PC-9 (cell line): Measurements from ENCODE around the gene QTRT2. TPM values are rescaled to one million over a fixed set of nuclear protein-coding genes. Genes with fewer than 3 reads are reported as not detected.

Source experiments
- BruUV-seq: library from RNA; stranded (reverse); fragments of 400-500 nt; replicated peaks from 2 replicates; lab custom pipeline; 2021; lab: Mats Ljungman, UMichigan
- CTCF ChIA-PET: fragments of 300-600 bp; sonication (Branson Sonifier 250); formaldehyde crosslinking; loops from one replicate; lab custom pipeline; 2022; ENCODE audit warnings: antibody characterized with exemption; lab: Charles Lee
- POLR2A ChIA-PET: fragments of 300-600 bp; sonication (Branson Sonifier 250); formaldehyde crosslinking; loops from one replicate; lab custom pipeline; 2022; ENCODE audit warnings: antibody characterized with exemption; ENCODE audit not compliant: unreplicated experiment; lab: Charles Lee
- DNase-seq, 2 experiments: peaks; one replicate each; pipeline versions ENCODE4 v3.0.0 to v3.0.0-alpha.2; 2015 to 2022; ENCODE audit warnings: mixed read lengths in 1 of 2
- H2AFZ ChIP-seq: fragments of 200-600 bp; sonication (generic); 2 replicates; pipeline ENCODE4 v1.8.1; 2017; ENCODE audit warnings: antibody characterized with exemption
- H3F3A ChIP-seq: fragments of 200-600 bp; sonication (generic); 2 replicates; pipeline ENCODE4 v1.8.1; 2017; ENCODE audit warnings: antibody characterized with exemption, mild to moderate bottlenecking, low read depth; ENCODE audit not compliant: insufficient read depth
- H3K27ac ChIP-seq: fragments of 200-600 bp; sonication (generic); 2 replicates; pipeline ENCODE4 v1.6.1; 2016; ENCODE audit warnings: mixed run types
- H3K27me3 ChIP-seq: fragments of 200-600 bp; sonication (generic); 2 replicates; pipeline ENCODE4 v1.6.1; 2016; ENCODE audit warnings: low read depth, mixed run types; ENCODE audit not compliant: insufficient read depth
- H3K36me3 ChIP-seq: fragments of 200-600 bp; sonication (generic); 2 replicates; pipeline ENCODE4 v1.6.1; 2016; ENCODE audit warnings: low read depth, mixed run types
- H3K4me1 ChIP-seq: fragments of 200-600 bp; sonication (generic); replicated peaks from 2 replicates; pipeline ENCODE4 v1.6.1; 2016; ENCODE audit warnings: mixed run types; ENCODE audit not compliant: insufficient read depth
- H3K4me2 ChIP-seq: fragments of 200-600 bp; sonication (generic); 2 replicates; pipeline ENCODE4 v1.6.1; 2017; ENCODE audit warnings: mixed run types
- H3K4me3 ChIP-seq: fragments of 200-600 bp; sonication (generic); 2 replicates; pipeline ENCODE4 v1.6.1; 2016; ENCODE audit warnings: mixed run types
- H3K79me2 ChIP-seq: fragments of 200-600 bp; sonication (generic); 2 replicates; pipeline ENCODE4 v1.6.1; 2017; ENCODE audit warnings: low read depth, mixed run types
- H3K9me2 ChIP-seq: fragments of 200-600 bp; sonication (generic); 2 replicates; pipeline ENCODE4 v1.8.1; 2017; ENCODE audit warnings: mild to moderate bottlenecking; ENCODE audit not compliant: insufficient read depth
- H3K9me3 ChIP-seq: fragments of 200-600 bp; sonication (generic); 2 replicates; pipeline ENCODE4 v1.8.1; 2016; ENCODE audit warnings: low read depth; ENCODE audit not compliant: insufficient read depth
- H4K20me1 ChIP-seq: fragments of 200-600 bp; sonication (generic); 2 replicates; pipeline ENCODE4 v1.8.1; 2017; ENCODE audit not compliant: insufficient read depth
- CTCF ChIP-seq: fragments of 200-600 bp; sonication (generic); conservative IDR thresholded peaks from 2 replicates; pipeline ENCODE4 v1.6.1; 2017; ENCODE audit warnings: mixed run types, antibody characterized with exemption, mild to moderate bottlenecking, moderate library complexity
- EZH2 ChIP-seq: fragments of 200-600 bp; sonication (generic); IDR thresholded peaks from 2 replicates; pipeline ENCODE4 v1.8.0; 2017; ENCODE audit warnings: antibody characterized with exemption, low read depth
- intact Hi-C: fragments of 100-400 bp; cut with micrococcal nuclease; formaldehyde crosslinking; loops from one replicate; pipeline ENCODE4 v1.10.0; 2022; ENCODE audit not compliant: unreplicated experiment
- total RNA-seq: library from RNA; stranded (reverse); gene quantifications from 2 replicates; pipeline ENCODE4 v1.2.3, GENCODE V29; 2021

QTRT2 gene
- total RNA-seq, 1 experiment from 2014 or later, result 30.4 TPM

GRCh38 chr3:114086356-114086755, 29.8 kb downstream of the QTRT2 start:
- intact Hi-C loops, result no loop called here
- no TSS peak for BruUV-seq
- TF ChIP-seq CTCF (no peak), EZH2 (no peak)

GRCh38 chr3:114089675-114090074, 33.1 kb downstream of the QTRT2 start:
- CTCF ChIA-PET, result no interaction called here
- BruUV-seq, result no TSS peak
- POLR2A ChIA-PET, result no interaction called here

More at GRCh38 chr3:114086356-114086755, 29.8 kb downstream of the QTRT2 start:
- H2AFZ ChIP-seq, result no peak overlapping the region
- H3F3A ChIP-seq, result no peaks in the 10 kb centered on the region
- ChIA-PET CTCF (no interaction called here), POLR2A (no interaction called here)
- no peaks in the 10 kb centered on the region for H3K4me1 ChIP-seq
- no peaks in the 10 kb centered on the region for H3K27me3 ChIP-seq
- H3K9me2 ChIP-seq, result no peaks in the 10 kb centered on the region
- H3K79me2 ChIP-seq, result no peaks in the 10 kb centered on the region
- H3K9me3 ChIP-seq, result no peaks in the 10 kb centered on the region
- no peak overlapping the region for H3K4me2 ChIP-seq
- no peak overlapping the region for H3K27ac ChIP-seq
- H4K20me1 ChIP-seq, result no peaks in the 10 kb centered on the region
- no peak for DNase-seq
- no peak overlapping the region for H3K4me3 ChIP-seq
- H3K36me3 ChIP-seq, result peaks cover 31% of the 10 kb centered on the region

GRCh38 chr3:114092151-114093015, 35.8 kb downstream of the QTRT2 start:
- BruUV-seq, result no TSS peak
- Histone ChIP-seq H4K20me1 (no peaks in the 10 kb centered on the region), H3K4me3 (no peak overlapping the region), H3K4me1 (0 out of 2 replicates have a peak, but pooled peaks cover 3% of the 10 kb centered on the region), H3K79me2 (no peaks in the 10 kb centered on the region), H3K9me2 (no peaks in the 10 kb centered on the region), H3K4me2 (no peak overlapping the region), H3F3A (no peaks in the 10 kb centered on the region), H3K27ac (no peak overlapping the region), H3K36me3 (no peaks in the 10 kb centered on the region), H3K27me3 (no peaks in the 10 kb centered on the region), H3K9me3 (no peaks in the 10 kb centered on the region), H2AFZ (no peak overlapping the region)
- ChIA-PET POLR2A (no interaction called here), CTCF (no interaction called here)
- intact Hi-C loops, result no loop called here
- no peak for DNase-seq
- no peak for TF ChIP-seq EZH2
- TF ChIP-seq CTCF, result no peak

More at GRCh38 chr3:114089675-114090074, 33.1 kb downstream of the QTRT2 start:
- H4K20me1 ChIP-seq, result no peaks in the 10 kb centered on the region
- no peaks in the 10 kb centered on the region for H3F3A ChIP-seq
- intact Hi-C loops, result no loop called here
- no peaks in the 10 kb centered on the region for H3K79me2 ChIP-seq
- peaks cover 14% of the 10 kb centered on the region for H3K36me3 ChIP-seq
- H2AFZ ChIP-seq, result no peak overlapping the region
- no peaks in the 10 kb centered on the region for H3K27me3 ChIP-seq
- H3K4me2 ChIP-seq, result no peak overlapping the region
- H3K4me3 ChIP-seq, result no peak overlapping the region
- H3K9me2 ChIP-seq, result no peaks in the 10 kb centered on the region
- no peak overlapping the region for H3K27ac ChIP-seq
- no peaks in the 10 kb centered on the region for H3K9me3 ChIP-seq
- DNase-seq, result no peak
- no peak for TF ChIP-seq EZH2
- 0 out of 2 replicates have a peak, but pooled peaks cover 3% of the 10 kb centered on the region for H3K4me1 ChIP-seq
